Loucy (cell line): ENCODE data around the gene TPI1.
A peak's percentile ranks its signal among the peaks of the same experiment; 100 is the strongest.

Experiments used
- H2AFZ ChIP-seq: fragments of 200-600 bp; sonication (generic); 2 replicates; pipeline ENCODE4 v1.6.0; 2016; ENCODE audit warnings: antibody characterized with exemption, mild to moderate bottlenecking, low read length, moderate library complexity
- H3F3A ChIP-seq: fragments of 200-600 bp; 2 replicates; pipeline ENCODE4 v1.6.0; 2016; ENCODE audit warnings: antibody characterized with exemption, low read depth, mild to moderate bottlenecking
- H3K27me3 ChIP-seq: fragments of 200-600 bp; sonication (generic); 2 replicates; pipeline ENCODE4 v1.6.1; 2014; ENCODE audit warnings: low read length, mild to moderate bottlenecking; ENCODE audit not compliant: insufficient read depth, poor library complexity, severe bottlenecking
- H3K36me3 ChIP-seq: fragments of 200-600 bp; sonication (generic); 2 replicates; pipeline ENCODE4 v1.6.1; 2016; ENCODE audit warnings: low read length; ENCODE audit not compliant: insufficient read depth
- H3K4me1 ChIP-seq: fragments of 200-600 bp; sonication (generic); 2 replicates; pipeline ENCODE4 v1.5.1; 2014; ENCODE audit warnings: low read length, mild to moderate bottlenecking; ENCODE audit not compliant: insufficient read depth, poor library complexity, severe bottlenecking
- H3K4me2 ChIP-seq: fragments of 200-600 bp; sonication (generic); 2 replicates; pipeline ENCODE4 v1.6.0; 2014; ENCODE audit warnings: antibody characterized with exemption, low read length, low read depth, mild to moderate bottlenecking; ENCODE audit not compliant: poor library complexity, severe bottlenecking
- H3K4me3 ChIP-seq: fragments of 200-600 bp; sonication (generic); 2 replicates; pipeline ENCODE4 v1.5.1; 2014; ENCODE audit warnings: low read length, mild to moderate bottlenecking, mixed read lengths; ENCODE audit not compliant: poor library complexity, severe bottlenecking
- H3K79me2 ChIP-seq: fragments of 200-600 bp; sonication (generic); 2 replicates; pipeline ENCODE4 v1.6.1; 2014; ENCODE audit warnings: low read length; ENCODE audit not compliant: insufficient read depth
- H3K9ac ChIP-seq: fragments of 200-600 bp; sonication (generic); 2 replicates; pipeline ENCODE4 v1.6.0; 2014; ENCODE audit warnings: mild to moderate bottlenecking, low read depth, low read length, moderate library complexity; ENCODE audit not compliant: poor library complexity, severe bottlenecking
- H3K9me2 ChIP-seq: fragments of 200-600 bp; sonication (generic); replicated peaks from 2 replicates; pipeline ENCODE4 v1.6.1; 2016; ENCODE audit warnings: low read depth, low read length, mixed read lengths
- H3K9me3 ChIP-seq: fragments of 200-600 bp; sonication (generic); 2 replicates; pipeline ENCODE4 v1.6.1; 2014; ENCODE audit warnings: mild to moderate bottlenecking, antibody characterized with exemption, low read length, low read depth; ENCODE audit not compliant: insufficient read depth
- H4K20me1 ChIP-seq: fragments of 200-600 bp; sonication (generic); 2 replicates; pipeline ENCODE4 v1.6.0; 2014; ENCODE audit warnings: antibody characterized with exemption, low read length, mild to moderate bottlenecking; ENCODE audit not compliant: insufficient read depth, poor library complexity, severe bottlenecking
- EZH2phosphoT487 ChIP-seq: fragments of 200-600 bp; IDR thresholded peaks from 2 replicates; pipeline ENCODE4 v1.6.1; 2018; ENCODE audit warnings: antibody characterized with exemption, mild to moderate bottlenecking, moderate library complexity, borderline replicate concordance
- TF ChIP-seq, protein P1 (sequence below): fragments of 200-600 bp; sonication (generic); conservative IDR thresholded peaks from 2 replicates; pipeline ENCODE4 v1.5.1; 2014; ENCODE audit warnings: mild to moderate bottlenecking, antibody characterized with exemption, low read length

TPI1 gene

DNA sequence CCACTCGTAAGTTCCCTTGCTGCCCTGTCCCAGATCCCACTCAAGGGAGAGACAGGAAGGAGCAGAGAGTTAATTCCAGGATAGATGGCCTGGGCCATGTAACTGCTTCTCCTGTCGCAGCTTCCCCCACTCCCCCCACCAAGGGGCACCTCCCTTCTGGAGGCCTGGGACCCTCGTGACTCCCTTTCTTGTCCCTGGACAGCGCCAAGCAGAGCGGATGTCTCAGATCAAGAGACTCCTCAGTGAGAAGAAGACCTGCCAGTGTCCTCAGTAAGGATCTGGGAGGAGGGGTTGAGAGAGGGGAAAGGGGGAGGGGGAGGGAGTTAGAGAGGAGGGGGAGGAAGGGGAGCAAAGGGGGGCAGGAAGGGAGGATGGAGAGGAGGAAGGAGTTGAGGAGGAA, 48.7 kb upstream of the TPI1 start:
- Histone ChIP-seq H3K4me1 (peaks cover 38% of the 10 kb centered on the region), H3K4me3 (no peak overlapping the region), H4K20me1 (no peaks in the 10 kb centered on the region), H3K27me3 (no peaks in the 10 kb centered on the region), H3K9me2 (no peaks in the 10 kb centered on the region), H3F3A (no peaks in the 10 kb centered on the region), H3K4me2 (no peak overlapping the region), H2AFZ (no peak overlapping the region), H3K9me3 (no peaks in the 10 kb centered on the region), H3K9ac (no peak overlapping the region), H3K79me2 (no peaks in the 10 kb centered on the region), H3K36me3 (no peaks in the 10 kb centered on the region)
- TF ChIP-seq, protein P1, sequence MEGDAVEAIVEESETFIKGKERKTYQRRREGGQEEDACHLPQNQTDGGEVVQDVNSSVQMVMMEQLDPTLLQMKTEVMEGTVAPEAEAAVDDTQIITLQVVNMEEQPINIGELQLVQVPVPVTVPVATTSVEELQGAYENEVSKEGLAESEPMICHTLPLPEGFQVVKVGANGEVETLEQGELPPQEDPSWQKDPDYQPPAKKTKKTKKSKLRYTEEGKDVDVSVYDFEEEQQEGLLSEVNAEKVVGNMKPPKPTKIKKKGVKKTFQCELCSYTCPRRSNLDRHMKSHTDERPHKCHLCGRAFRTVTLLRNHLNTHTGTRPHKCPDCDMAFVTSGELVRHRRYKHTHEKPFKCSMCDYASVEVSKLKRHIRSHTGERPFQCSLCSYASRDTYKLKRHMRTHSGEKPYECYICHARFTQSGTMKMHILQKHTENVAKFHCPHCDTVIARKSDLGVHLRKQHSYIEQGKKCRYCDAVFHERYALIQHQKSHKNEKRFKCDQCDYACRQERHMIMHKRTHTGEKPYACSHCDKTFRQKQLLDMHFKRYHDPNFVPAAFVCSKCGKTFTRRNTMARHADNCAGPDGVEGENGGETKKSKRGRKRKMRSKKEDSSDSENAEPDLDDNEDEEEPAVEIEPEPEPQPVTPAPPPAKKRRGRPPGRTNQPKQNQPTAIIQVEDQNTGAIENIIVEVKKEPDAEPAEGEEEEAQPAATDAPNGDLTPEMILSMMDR, result no peak
- TF ChIP-seq EZH2phosphoT487, result no peak

DNA sequence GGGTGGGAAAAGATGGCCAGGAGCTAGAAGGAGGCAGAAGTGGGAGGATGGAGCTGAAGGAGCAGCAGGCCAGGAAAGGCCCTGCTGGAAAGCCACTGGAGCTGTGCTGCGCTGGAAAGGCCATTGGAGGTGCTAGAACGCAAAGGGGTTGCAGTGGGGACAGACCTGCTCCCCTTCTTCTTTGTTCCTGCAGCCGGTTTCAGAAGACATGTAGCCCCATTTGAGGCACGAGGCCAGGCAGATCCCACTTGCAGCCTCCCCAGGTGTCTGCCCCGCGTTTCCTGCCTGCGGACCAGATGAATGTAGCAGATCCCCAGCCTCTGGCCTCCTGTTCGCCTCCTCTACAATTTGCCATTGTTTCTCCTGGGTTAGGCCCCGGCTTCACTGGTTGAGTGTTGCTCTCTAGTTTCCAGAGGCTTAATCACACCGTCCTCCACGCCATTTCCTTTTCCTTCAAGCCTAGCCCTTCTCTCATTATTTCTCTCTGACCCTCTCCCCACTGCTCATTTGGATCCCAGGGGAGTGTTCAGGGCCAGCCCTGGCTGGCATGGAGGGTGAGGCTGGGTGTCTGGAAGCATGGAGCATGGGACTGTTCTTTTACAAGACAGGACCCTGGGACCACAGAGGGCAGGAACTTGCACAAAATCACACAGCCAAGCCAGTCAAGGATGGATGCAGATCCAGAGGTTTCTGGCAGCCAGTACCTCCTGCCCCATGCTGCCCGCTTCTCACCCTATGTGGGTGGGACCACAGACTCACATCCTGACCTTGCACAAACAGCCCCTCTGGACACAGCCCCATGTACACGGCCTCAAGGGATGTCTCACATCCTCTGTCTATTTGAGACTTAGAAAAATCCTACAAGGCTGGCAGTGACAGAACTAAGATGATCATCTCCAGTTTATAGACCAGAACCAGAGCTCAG, 48.0 kb upstream of the TPI1 start:
- Histone ChIP-seq H3K9me3 (no peaks in the 10 kb centered on the region), H3K36me3 (no peaks in the 10 kb centered on the region), H3K79me2 (no peaks in the 10 kb centered on the region), H3K9me2 (no peaks in the 10 kb centered on the region), H3K4me3 (no peak overlapping the region), H4K20me1 (no peaks in the 10 kb centered on the region), H3K27me3 (no peaks in the 10 kb centered on the region), H2AFZ (no peak overlapping the region), H3F3A (no peaks in the 10 kb centered on the region), H3K4me1 (peaks cover 38% of the 10 kb centered on the region), H3K9ac (no peak overlapping the region), H3K4me2 (no peak overlapping the region)
- no peak for TF ChIP-seq EZH2phosphoT487
- TF ChIP-seq, protein P1, result no peak

DNA sequence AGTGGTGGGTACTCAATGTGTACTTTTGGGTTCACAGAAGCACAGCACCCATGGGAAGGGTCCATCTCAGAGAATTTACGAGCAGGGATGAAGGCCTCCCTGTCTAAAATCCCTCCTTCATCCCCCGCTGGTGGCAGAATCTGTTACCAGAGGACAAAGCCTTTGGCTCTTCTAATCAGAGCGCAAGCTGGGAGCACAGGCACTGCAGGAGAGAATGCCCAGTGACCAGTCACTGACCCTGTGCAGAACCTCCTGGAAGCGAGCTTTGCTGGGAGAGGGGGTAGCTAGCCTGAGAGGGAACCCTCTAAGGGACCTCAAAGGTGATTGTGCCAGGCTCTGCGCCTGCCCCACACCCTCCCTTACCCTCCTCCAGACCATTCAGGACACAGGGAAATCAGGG, 47.2 kb upstream of the TPI1 start:
- Histone ChIP-seq H3K4me1 (peaks cover 38% of the 10 kb centered on the region), H3K9ac (peak overlapping the region; percentile 67), H3K4me3 (no peak overlapping the region), H3F3A (no peaks in the 10 kb centered on the region), H4K20me1 (no peaks in the 10 kb centered on the region), H3K27me3 (no peaks in the 10 kb centered on the region), H3K79me2 (no peaks in the 10 kb centered on the region), H3K9me3 (no peaks in the 10 kb centered on the region), H2AFZ (no peak overlapping the region), H3K36me3 (no peaks in the 10 kb centered on the region), H3K4me2 (no peak overlapping the region), H3K9me2 (no peaks in the 10 kb centered on the region)
- no peak for TF ChIP-seq EZH2phosphoT487
- TF ChIP-seq, protein P1, result no peak
